GM19468 (cell line): ENCODE results near the gene RNF152.
A peak's percentile ranks its signal among the peaks of the same experiment; 100 is the strongest.

Experiments
- ATAC-seq: cut with Tn5 transposase; IDR thresholded peaks from one replicate; pipeline ENCODE4 v1.9.1; 2021; ENCODE audit warnings: mild to moderate bottlenecking, moderate library complexity, moderate number of reproducible peaks; ENCODE audit not compliant: unreplicated experiment; ENCODE audit errors: extremely low read depth

The RNF152 gene

DNA sequence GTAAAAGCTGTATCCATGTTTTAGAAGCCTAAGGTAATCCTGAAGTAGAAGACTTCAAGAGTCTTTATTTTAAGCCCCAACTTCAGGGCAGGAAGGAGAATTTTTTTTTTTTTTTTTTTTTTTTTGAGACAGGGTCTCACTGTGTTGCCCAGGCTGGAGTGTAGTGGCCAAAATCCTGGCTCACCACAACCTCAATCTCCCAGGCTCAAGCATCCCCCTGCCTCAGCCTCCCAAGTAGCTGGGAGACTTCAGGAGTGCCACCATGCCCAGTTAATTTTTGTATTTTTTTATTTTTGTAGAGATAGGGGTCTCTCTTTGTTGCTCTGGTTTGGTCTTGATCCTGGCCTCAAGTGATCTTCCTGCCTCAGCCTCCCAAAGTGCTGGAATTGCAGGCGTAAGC lies 3.3 kb upstream of the RNF152 start:
- ATAC-seq: no peak

DNA sequence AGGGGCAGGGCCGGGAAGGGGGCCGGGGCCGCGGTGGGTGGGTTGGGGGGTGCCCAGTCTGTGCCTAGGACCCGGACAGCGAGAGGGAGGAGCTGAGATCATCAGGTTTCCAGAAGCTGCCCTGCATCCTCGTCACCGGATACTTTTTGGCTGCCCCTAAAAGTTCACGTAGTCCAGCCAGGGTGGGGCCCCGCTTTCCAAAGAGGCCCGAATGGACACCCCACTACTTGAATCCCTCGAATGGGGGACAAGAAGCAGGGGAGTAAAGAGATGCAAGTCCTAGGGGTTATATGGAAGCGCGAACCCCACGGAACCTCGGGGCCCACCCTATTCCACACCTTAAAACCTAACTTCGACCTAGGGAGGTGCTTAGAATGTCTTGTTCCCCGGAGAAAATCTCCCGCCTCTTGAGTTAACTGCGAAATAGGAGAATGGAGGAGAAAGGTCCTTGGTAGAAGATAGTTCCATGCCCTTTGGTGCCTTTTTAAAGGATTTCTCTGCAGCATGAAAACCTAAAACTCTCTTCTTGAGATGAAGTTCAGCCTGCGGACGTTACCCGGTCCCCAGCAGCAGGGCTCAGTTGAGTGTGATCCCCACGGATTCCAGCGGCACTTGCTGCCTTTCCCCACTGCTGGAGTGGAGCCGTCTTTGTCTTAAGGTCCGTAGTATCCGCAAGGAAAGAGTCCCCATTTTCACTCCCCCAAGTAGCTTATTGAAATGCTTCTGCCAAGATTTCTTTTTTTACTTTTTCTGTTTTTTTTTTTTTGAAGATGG lies 2.1 kb upstream of the RNF152 start:
- ATAC-seq: no peak

DNA sequence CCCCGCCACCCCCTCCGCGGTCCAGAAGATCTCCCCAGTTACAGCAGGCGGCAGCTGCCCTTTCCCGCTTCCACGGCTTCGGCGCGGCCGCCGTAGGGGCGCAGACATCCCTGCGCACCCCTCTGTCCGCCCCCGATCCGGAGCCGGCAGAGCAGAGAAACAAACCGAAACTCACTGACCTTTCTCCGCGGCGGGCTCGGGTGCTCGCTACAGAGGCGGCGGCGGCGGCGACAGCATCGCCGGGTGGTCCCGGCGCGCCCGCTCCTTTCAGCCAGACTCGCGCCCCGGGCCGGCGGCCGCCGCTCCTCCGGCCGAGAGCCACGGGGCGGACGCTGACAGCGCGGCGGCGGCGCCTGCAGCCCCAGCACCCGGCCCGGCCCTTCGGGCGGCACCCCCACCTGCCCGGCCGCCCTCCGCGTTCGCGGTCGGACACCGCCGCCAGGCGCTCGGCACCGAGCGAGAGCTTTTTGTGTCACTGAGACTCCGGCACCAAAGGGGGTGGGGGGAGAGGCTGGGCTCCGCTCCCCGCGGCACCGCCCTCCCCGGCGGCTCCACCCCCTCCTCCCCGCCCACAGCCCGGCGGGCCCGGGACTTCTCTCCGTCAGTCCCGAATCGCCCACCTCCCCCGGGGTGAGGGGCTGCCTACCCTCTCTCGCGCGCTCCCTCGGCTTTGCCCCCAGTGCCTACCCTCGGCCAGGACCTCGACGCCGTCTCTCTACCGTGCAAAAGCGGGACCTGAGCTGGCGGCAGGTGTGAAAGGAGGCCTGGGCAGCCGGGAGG lies 1.4 kb upstream of the RNF152 start:
- ATAC-seq: peak; percentile 56

DNA sequence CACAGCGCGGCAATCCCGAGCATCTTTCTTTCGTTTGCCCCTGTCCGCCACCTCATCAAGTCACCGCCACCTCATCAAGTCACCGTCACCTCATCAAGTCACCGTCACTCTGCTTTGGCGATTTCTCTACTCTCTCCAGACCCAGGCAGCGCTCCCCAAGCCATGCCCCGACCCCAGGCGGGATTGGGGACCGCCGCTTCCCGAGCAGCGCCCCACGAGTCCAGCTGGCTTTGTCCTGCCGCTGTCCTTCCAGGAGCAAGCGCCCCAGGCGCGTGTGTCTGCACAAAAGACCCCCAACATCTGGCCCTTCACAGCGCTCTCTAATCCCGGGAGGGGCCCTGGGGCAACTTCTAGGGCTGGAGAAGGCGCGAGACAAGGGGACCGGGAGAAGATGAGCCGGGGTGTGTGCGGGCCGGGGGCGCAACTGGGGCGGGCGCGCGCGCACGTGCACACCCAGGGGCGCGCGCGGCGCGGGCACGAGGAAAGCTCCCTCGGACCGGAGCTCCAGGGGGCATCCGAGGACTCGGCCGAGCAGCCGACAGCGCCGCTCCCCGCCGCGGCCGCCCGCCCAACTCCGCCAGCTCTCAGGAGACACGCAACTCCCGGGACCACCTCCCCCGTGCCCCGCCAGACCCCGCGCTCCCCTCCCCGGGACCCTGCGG lies 633 bp upstream of the RNF152 start:
- no peak for ATAC-seq

DNA sequence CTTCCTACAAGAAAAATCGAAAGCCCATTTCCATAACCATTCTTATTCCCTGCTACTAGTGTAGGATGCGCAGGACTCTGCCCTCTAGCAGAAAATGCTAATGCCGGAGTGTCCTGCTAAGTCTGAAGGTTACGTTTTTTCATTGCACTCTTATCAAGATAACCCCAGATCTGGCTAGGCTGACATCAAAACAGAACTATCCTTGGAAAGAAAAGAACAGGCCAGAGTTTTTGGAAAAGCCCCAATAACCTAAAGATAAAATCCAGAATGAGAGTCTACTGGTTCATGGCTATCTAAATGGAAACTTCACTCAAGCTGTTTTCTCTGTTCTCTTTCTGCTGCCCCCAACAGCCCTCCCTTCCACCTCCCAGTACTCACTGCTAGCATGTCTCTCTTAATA lies 913 bp downstream of the RNF152 start:
- ATAC-seq: no peak

DNA sequence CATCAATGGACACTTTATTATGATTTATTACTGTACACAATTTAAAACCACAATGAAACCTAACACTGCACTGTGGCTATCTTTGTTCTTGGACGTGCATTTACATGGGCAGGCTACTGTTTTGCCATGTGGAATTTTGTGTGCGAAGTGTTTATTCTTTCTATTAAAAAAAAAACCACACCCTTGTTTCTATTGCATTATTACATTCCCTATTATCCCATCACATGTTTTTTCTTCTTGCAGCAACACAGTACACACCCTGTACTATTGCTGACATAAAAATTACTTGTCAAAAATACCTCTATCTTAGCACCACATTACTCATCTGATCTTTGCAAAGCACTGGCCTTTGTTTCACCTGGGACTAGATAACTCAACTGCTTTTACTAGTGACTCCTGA lies 1.5 kb downstream of the RNF152 start:
- ATAC-seq: no peak

DNA sequence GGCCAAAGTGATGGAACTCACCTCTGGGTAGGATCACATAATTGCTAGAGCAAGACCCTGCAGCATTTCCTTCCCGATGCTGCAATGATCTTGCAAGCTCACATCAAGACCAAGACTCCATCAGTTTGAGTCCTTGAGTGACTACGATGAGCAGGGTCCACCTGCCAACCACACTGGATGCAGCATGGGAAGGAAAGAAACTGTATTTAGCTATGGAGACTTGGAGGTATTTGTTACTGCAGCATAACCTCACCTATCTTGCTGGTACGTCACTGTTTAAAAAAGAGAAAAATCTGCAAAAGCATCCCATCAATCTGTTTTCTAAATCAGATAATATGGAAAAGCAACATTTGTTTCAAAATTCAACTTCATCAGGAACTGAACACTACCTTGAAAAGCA lies 2.5 kb downstream of the RNF152 start:
- ATAC-seq: no peak

DNA sequence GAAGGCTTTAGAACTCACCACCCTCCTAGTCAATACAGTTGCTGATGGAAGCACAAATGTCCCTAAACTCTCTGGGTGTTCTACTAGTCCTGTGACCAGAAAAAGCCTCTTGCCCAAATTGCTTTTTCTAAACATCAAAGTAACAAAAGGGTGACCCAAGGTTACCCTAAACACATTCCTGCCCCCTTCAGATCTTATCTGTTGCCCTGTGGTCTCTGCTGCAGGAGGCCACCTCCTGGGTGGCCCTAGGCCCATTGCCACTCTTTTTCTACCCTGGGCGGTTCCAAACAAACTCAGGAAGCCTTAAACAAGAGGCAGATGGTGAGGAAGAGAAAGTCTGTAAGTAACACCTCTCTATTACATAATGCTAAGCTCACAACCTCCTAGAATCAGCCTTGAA lies 3.3 kb downstream of the RNF152 start:
- ATAC-seq: no peak

DNA sequence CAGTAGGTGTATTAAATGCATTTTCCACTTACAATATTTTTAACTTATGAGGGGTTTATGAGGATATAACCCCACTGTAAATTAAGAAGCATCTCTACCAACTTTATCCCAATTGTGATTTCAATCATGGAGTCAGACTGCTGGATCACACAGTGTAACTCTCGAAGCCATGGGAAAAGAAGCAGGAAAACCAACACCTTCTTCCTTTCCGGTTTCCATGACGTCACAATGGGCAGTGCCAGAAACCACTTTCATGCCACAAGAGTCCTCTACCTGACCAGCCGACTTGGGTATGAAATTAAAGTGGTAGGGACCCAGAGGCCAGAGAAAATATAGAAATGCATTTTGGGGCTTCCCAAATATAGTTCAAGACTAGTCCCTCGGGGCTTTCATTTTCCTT lies 4.2 kb downstream of the RNF152 start:
- ATAC-seq: no peak

DNA sequence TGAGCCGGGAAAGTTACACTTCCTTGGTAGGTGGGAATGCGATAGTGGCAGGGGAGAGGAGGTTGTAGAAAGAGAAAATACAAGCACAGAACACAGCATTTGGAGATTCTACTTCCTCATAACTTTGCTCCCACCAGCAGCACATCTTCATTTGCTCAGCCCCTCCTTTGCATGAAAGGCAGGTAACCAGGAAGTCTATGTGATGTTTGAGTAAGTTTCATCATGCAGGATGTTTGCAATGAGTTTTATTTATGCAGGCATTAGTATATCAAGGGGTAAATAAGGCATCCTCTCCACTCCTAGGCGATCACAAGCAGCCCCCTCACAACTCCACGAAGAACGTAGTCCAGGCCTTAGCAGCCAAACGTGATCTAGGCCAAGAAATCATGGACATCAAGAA lies 5.0 kb downstream of the RNF152 start:
- ATAC-seq: no peak

DNA sequence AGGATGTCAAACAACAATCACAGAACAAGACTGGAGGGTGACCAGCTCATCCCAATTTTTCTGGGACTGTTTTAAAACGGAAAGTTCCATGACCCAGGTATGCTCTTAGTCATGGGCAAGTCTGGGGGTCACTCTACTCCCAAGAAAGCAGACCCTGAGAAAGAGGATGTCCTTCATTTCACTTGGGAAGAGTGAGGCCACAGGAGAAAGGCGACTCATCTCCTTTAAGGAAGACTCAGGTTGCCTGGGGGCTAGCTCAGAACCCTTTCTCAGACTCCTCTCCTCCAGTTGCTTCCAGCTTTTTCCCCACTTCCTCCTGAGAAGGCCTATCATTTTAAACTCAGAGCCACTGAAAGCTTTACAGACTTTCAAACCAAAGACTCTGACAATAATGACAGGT lies 9.3 kb downstream of the RNF152 start:
- no peak for ATAC-seq

DNA sequence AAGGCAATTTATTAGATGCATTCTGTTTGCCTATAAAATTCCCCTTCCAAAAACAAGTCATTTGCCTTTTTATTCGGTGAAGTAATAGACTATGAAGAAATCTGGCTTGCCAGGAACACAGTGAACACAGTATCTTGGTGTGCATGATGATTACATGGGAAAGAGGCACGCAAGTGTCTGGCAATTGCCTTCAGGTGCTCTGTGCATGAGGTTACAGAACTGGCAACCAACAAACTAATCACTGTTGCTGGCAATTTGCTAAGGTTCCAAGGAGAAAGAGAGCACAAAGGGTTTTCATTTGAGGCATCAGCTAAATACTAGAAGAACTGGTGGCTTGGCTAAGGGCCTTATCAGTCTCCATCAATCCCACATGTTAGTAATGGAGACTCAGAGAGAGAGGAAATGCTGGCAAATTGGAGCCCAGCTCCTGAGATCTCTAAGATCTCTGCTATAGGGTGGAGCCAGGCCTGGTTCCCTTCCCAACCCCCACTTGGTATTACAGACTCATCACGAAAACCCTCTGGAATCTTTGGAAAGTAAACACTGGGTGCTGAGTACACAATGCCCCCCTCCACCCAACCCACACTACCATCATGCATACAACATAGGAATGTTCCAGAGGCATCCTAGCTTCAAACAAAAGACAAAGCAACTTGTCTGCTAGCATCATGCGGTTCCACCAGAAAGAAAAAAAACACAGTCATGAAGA lies 10.4 kb downstream of the RNF152 start:
- ATAC-seq: no peak

DNA sequence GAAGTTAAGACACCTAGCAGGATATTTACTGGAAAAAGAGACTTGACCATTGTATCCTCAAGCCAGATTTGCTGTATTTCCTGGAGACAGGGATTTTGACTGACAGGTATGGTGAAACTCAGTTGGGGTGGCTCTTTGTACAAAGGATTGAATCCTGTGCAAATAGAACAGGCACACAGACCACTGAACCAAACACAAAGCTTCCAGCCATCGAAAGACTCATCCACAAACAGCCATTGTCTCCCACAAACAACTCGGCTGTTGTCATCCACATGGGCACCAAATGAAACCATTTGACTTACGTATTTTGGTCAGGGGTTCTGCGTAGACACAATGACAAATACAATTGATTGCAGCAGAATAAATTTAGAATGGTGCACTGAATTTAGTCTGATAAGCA lies 15.9 kb downstream of the RNF152 start:
- no peak for ATAC-seq

DNA sequence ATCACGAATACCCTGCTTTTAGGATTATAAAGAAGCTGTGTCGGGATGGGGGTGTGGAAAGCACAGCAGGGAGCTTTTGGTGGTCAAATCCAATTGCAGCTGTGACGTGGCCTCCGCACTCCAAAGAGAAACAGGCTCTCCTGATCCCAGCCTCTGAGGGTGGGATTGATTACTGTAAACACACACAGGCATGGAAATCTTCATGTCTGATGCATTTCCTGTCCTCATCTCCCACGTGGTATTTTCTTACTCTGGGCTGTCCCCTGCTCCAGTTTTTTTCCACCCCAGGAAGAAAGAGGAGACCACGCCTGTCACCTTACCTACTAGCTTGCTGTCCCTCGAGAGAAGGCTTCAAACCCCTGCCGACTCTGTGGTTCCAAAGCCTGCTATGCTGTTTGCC lies 22.7 kb downstream of the RNF152 start:
- ATAC-seq: no peak

DNA sequence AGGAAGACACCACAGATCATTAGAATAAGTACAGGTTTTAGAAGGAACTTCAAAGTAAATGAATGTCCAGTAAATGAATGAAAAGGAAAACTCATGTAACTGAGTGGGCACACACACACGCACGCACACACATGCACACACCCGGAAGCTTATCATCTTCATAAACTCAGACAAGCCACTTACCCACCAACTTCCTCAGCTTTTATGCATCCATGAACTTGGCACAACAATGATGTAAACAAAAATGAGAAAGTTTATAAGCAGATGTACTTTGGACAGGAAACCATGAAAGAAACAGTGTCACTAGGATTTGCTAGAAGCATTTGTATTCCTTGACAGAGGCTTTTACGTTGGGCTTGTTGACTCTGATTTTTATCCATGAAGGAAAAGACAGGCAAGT lies 23.2 kb downstream of the RNF152 start:
- ATAC-seq: no peak

DNA sequence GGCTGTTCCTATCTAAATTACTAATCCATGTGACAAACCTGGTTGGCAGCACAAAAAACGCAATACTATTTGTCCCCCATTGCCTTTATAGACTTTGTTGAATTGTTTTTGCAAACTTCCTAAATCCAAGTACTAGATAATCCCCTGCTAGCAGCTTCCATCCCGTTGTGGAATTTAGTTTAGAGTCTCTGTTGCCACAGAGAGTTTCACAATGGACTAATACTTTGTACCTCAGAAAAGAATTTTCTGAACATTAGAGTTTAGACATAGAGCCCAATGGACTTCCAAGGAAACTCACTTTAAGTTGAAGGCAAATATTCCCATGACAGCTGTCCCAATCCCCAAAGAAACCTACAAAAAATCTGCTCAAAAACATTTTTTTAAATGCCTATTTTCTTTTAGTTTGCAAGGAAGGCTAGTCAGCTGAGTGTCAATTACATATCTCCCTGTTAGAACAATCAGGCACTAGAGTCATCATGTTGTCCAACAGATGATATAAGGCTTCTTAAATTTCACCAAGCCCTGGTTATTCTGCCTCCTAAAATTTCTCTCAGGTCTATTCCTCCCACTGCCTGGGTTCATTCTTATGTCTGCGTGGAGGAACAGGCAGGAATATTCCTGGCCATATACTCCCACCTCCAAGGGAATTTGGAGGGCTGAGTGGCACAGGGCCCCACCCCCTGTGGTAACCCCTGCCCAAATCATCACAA lies 27.2 kb downstream of the RNF152 start:
- ATAC-seq: no peak

DNA sequence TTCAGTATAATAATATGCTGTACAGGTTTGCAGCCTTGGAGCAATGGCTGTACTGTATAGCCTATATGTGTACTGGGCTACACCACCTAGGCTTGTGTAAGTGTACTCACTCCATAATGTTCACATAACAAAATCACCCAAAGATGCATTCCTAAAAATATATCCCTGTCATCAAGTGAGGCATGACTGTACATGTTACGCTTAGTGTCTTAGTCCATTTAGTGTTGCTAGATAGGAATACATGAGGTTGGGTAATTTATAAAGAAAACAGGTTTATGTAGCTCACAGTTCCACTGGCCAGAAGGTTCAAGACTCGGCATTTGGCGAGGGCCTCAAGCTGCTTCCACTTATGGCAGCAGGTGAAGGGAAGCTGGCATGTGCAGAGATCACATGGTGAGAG lies 31.4 kb downstream of the RNF152 start:
- no peak for ATAC-seq

DNA sequence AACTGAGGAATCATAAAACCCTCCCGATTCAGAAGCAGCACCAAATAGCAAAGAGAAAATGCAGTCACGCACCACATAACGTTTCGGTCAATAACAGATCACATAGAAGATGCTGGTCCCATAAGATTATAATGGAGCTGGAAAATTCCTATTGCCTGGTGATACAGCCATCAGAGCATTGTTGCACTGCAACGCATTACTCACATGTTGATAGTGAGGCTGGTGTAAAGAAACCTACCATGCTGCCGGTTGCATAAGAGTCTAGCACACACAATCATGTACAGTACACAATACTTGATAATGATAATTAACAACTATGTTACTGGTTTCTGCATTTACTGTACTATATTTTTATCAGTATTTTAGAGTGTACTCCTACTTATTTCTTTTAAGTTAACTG lies 32.5 kb downstream of the RNF152 start:
- ATAC-seq: no peak

DNA sequence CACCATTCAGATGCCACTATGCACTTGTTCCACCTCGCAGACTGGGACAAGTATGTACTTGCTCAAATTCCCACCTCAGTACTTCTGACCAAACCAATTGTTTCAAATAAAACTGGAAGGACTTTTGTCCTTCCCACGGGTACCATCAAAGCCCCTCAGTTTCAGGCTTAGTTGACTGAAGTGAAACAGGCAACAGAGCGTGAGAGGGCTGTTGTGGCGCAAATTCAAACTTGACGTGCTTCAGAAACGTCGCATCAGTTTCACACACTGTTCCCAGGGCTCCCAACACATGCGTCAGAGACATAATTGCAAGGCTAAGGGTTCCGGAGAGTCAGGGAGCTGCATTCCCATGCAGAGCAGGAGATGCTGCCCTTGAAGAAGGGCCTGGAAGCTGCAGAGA lies 33.7 kb downstream of the RNF152 start:
- no peak for ATAC-seq

DNA sequence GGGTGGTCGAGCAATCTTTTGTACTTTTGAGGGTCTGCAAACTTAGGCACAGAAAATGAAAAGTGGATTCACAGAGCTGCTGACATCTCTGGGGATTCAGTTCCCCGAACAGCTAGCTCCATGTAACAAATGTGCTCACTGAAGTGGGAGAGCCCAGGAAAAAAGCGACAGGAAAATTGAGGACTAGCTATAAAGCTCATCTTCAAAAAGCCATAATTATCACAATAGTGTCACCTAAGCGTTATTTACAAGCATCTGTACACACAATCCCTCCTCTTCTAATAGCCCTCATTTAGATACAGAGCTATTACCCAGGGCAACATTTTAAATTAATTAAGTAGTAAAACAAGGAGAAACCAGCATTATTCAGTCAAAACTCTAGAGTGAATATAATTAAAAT lies 36.1 kb downstream of the RNF152 start:
- ATAC-seq: no peak
